Measurements from ENCODE around the gene IFRD2.

The IFRD2 gene

GRCh38 chr3:50318163-50318562, 25.9 kb upstream of the IFRD2 start:
- Histone ChIP-seq H4K20me1 (ENCODE audit: insufficient read depth, low read length, poor library complexity, severe bottlenecking) (peaks cover 15% of the 10 kb centered on the region), H3K9me3 (ENCODE audit: insufficient read depth, low read depth, low read length) (no peaks in the 10 kb centered on the region), H3K36me3 (ENCODE audit: insufficient read depth, low read length) (no peaks in the 10 kb centered on the region), H3K4me2 (ENCODE audit: low read depth, low read length, poor library complexity, severe bottlenecking) (peak overlapping the region; percentile 95), H3K9me2 (replicated peaks; ENCODE audit: low read depth, low read length) (no peaks in the 10 kb centered on the region), H3K27me3 (ENCODE audit: insufficient read depth, low read length, poor library complexity, severe bottlenecking) (no peaks in the 10 kb centered on the region), H3K9ac (ENCODE audit: low read depth, low read length, poor library complexity, severe bottlenecking) (no peak overlapping the region), H3K79me2 (ENCODE audit: insufficient read depth, low read length) (peaks cover 29% of the 10 kb centered on the region), H3K4me1 (ENCODE audit: insufficient read depth, low read length, poor library complexity, severe bottlenecking) (peaks cover 37% of the 10 kb centered on the region), H2AFZ (ENCODE audit: low read length) (no peak overlapping the region), H3K4me3 (ENCODE audit: low read length, poor library complexity, severe bottlenecking) (no peak overlapping the region), H3F3A (ENCODE audit: low read depth) (no peaks in the 10 kb centered on the region)
- TF ChIP-seq CTCF (conservative IDR thresholded peaks at IDR 0.05; ENCODE audit: low read length) (no peak), EZH2phosphoT487 (IDR thresholded peaks at IDR 0.05; ENCODE audit: borderline replicate concordance) (no peak)

GRCh38 chr3:50317300-50317699, 25.1 kb upstream of the IFRD2 start:
- Histone ChIP-seq H4K20me1 (ENCODE audit: insufficient read depth, low read length, poor library complexity, severe bottlenecking) (peaks cover 15% of the 10 kb centered on the region), H3K9me3 (ENCODE audit: insufficient read depth, low read depth, low read length) (no peaks in the 10 kb centered on the region), H3K4me3 (ENCODE audit: low read length, poor library complexity, severe bottlenecking) (no peak overlapping the region), H3K4me1 (ENCODE audit: insufficient read depth, low read length, poor library complexity, severe bottlenecking) (peaks cover 37% of the 10 kb centered on the region), H3K27me3 (ENCODE audit: insufficient read depth, low read length, poor library complexity, severe bottlenecking) (no peaks in the 10 kb centered on the region), H3K9me2 (replicated peaks; ENCODE audit: low read depth, low read length) (no peaks in the 10 kb centered on the region), H3K79me2 (ENCODE audit: insufficient read depth, low read length) (peaks cover 29% of the 10 kb centered on the region), H3K4me2 (ENCODE audit: low read depth, low read length, poor library complexity, severe bottlenecking) (peak overlapping the region; percentile 30), H3K36me3 (ENCODE audit: insufficient read depth, low read length) (no peaks in the 10 kb centered on the region), H3F3A (ENCODE audit: low read depth) (no peaks in the 10 kb centered on the region), H3K9ac (ENCODE audit: low read depth, low read length, poor library complexity, severe bottlenecking) (no peak overlapping the region), H2AFZ (ENCODE audit: low read length) (no peak overlapping the region)
- no peak for TF ChIP-seq EZH2phosphoT487 (IDR thresholded peaks at IDR 0.05; ENCODE audit: borderline replicate concordance)
- no peak for TF ChIP-seq CTCF (conservative IDR thresholded peaks at IDR 0.05; ENCODE audit: low read length)

- TF ChIP-seq EZH2phosphoT487 (IDR thresholded peaks at IDR 0.05; ENCODE audit: borderline replicate concordance) (no peak), CTCF (conservative IDR thresholded peaks at IDR 0.05; ENCODE audit: low read length) (no peak)
- H3K4me3 ChIP-seq (ENCODE audit: low read length, poor library complexity, severe bottlenecking), result no peak overlapping the region
Observed at GRCh38 chr3:50316657-50317242, 24.5 kb upstream of the IFRD2 start.

More at GRCh38 chr3:50316657-50317242, 24.5 kb upstream of the IFRD2 start:
- H3K9me3 ChIP-seq (ENCODE audit: insufficient read depth, low read depth, low read length), result no peaks in the 10 kb centered on the region
- H2AFZ ChIP-seq (ENCODE audit: low read length), result no peak overlapping the region
- H3K9me2 ChIP-seq (replicated peaks; ENCODE audit: low read depth, low read length), result no peaks in the 10 kb centered on the region
- H4K20me1 ChIP-seq (ENCODE audit: insufficient read depth, low read length, poor library complexity, severe bottlenecking), result peaks cover 15% of the 10 kb centered on the region
- no peaks in the 10 kb centered on the region for H3K36me3 ChIP-seq (ENCODE audit: insufficient read depth, low read length)
- peaks cover 37% of the 10 kb centered on the region for H3K4me1 ChIP-seq (ENCODE audit: insufficient read depth, low read length, poor library complexity, severe bottlenecking)
- no peaks in the 10 kb centered on the region for H3F3A ChIP-seq (ENCODE audit: low read depth)
- peaks cover 29% of the 10 kb centered on the region for H3K79me2 ChIP-seq (ENCODE audit: insufficient read depth, low read length)
- H3K27me3 ChIP-seq (ENCODE audit: insufficient read depth, low read length, poor library complexity, severe bottlenecking), result no peaks in the 10 kb centered on the region
- peak overlapping the region; percentile 30 for H3K4me2 ChIP-seq (ENCODE audit: low read depth, low read length, poor library complexity, severe bottlenecking)
- peak overlapping the region; percentile 14 for H3K9ac ChIP-seq (ENCODE audit: low read depth, low read length, poor library complexity, severe bottlenecking)

Data from Loucy (cell line).